GM23338 (cell line): ENCODE data around the gene AP3M1. TPM values are rescaled to one million over a fixed set of nuclear protein-coding genes. Genes with fewer than 3 reads are reported as not detected.

Experiments
- ATAC-seq: fragments of 200-7000 bp; cut with Tn5 transposase; 3 replicates; pipeline ENCODE4 v1.9.1; 2020
- DNase-seq: peaks from one replicate; pipeline ENCODE4 v3.0.0-alpha.2; 2015; ENCODE audit warnings: low spot score
- H2AFZ ChIP-seq: fragments of 200-600 bp; sonication (generic); 2 replicates; pipeline ENCODE4 v1.8.0; 2016; ENCODE audit warnings: antibody characterized with exemption, mild to moderate bottlenecking, moderate library complexity
- H3F3A ChIP-seq: fragments of 200-600 bp; sonication (generic); replicated peaks from 2 replicates; pipeline ENCODE4 v1.8.0; 2017; ENCODE audit warnings: antibody characterized with exemption, mixed run types, low read depth
- H3K27ac ChIP-seq: fragments of 200-600 bp; sonication (generic); 2 replicates; pipeline ENCODE4 v1.6.1; 2016; ENCODE audit warnings: low read depth
- H3K27me3 ChIP-seq: fragments of 200-600 bp; sonication (generic); 2 replicates; pipeline ENCODE4 v1.8.0; 2016; ENCODE audit warnings: mild to moderate bottlenecking, mixed run types, moderate library complexity; ENCODE audit not compliant: insufficient read depth
- H3K36me3 ChIP-seq: fragments of 200-600 bp; sonication (generic); 2 replicates; pipeline ENCODE4 v1.8.0; 2016; ENCODE audit warnings: mild to moderate bottlenecking; ENCODE audit not compliant: insufficient read depth
- H3K4me1 ChIP-seq: fragments of 200-600 bp; sonication (generic); 2 replicates; pipeline ENCODE4 v1.8.0; 2016; ENCODE audit warnings: mild to moderate bottlenecking, moderate library complexity; ENCODE audit not compliant: insufficient read depth
- H3K4me2 ChIP-seq: fragments of 200-600 bp; sonication (generic); 2 replicates; pipeline ENCODE4 v1.7.1; 2017; ENCODE audit warnings: mixed run types
- H3K4me3 ChIP-seq: fragments of 200-600 bp; sonication (generic); 2 replicates; pipeline ENCODE4 v1.6.1; 2016; ENCODE audit warnings: mixed run types
- H3K79me2 ChIP-seq: fragments of 200-600 bp; sonication (generic); replicated peaks from 2 replicates; pipeline ENCODE4 v1.8.0; 2017; ENCODE audit warnings: mild to moderate bottlenecking; ENCODE audit not compliant: insufficient read depth
- H3K9me2 ChIP-seq: fragments of 200-600 bp; sonication (generic); 2 replicates; pipeline ENCODE4 v1.8.0; 2017; ENCODE audit not compliant: insufficient read depth
- H4K20me1 ChIP-seq: fragments of 200-600 bp; sonication (generic); replicated peaks from 2 replicates; pipeline ENCODE4 v1.8.0; 2017; ENCODE audit warnings: mild to moderate bottlenecking; ENCODE audit not compliant: insufficient read depth
- H3K27ac Mint-ChIP-seq: 2 replicates; pipeline ENCODE4 v1.8.0; 2020; ENCODE audit warnings: inconsistent platforms, mild to moderate bottlenecking, moderate library complexity, mixed read lengths
- H3K27me3 Mint-ChIP-seq: 3 replicates; pipeline ENCODE4 v1.8.0; 2022; ENCODE audit warnings: low read depth, mild to moderate bottlenecking, moderate library complexity, mixed read lengths, inconsistent platforms; ENCODE audit not compliant: insufficient read depth, poor library complexity
- H3K36me3 Mint-ChIP-seq: 3 replicates; pipeline ENCODE4 v1.8.0; 2021; ENCODE audit warnings: low read depth, mild to moderate bottlenecking, inconsistent platforms, moderate library complexity, mixed read lengths
- H3K4me1 Mint-ChIP-seq: 3 replicates; pipeline ENCODE4 v1.8.0; 2020; ENCODE audit warnings: mild to moderate bottlenecking, inconsistent platforms, mixed read lengths
- H3K4me3 Mint-ChIP-seq: 3 replicates; pipeline ENCODE4 v1.8.0; 2021; ENCODE audit warnings: moderate library complexity, mild to moderate bottlenecking, inconsistent platforms, mixed read lengths
- H3K9me3 Mint-ChIP-seq: 3 replicates; pipeline ENCODE4 v1.8.0; 2020; ENCODE audit warnings: moderate library complexity, mild to moderate bottlenecking, inconsistent platforms, mixed read lengths
- CTCF ChIP-seq, 2 experiments: fragments of 200-600 bp in 1 of 2; sonication (generic) in 1 of 2; conservative IDR thresholded peaks; 2 replicates each; pipeline versions ENCODE4 v1.5.1 to v1.6.1; 2016 to 2017; ENCODE audit warnings: antibody characterized with exemption in 2 of 2, low read depth in 2 of 2, mild to moderate bottlenecking in 2 of 2, moderate library complexity in 1 of 2
- ETS1 ChIP-seq: IDR thresholded peaks from 2 replicates; pipeline ENCODE4 v1.6.1; 2016; ENCODE audit warnings: antibody characterized with exemption
- EZH2 ChIP-seq: fragments of 200-600 bp; sonication (generic); IDR thresholded peaks from one replicate; pipeline ENCODE4 v1.8.0; 2017; ENCODE audit warnings: antibody characterized with exemption, mild to moderate bottlenecking, low read depth; ENCODE audit not compliant: unreplicated experiment
- EZH2phosphoT487 ChIP-seq: fragments of 200-600 bp; sonication (generic); IDR thresholded peaks from one replicate; pipeline ENCODE4 v1.8.1; 2018; ENCODE audit warnings: antibody characterized with exemption; ENCODE audit not compliant: unreplicated experiment
- JUNB ChIP-seq: IDR thresholded peaks from one replicate; pipeline ENCODE4 v1.6.1; 2016; ENCODE audit warnings: antibody characterized with exemption; ENCODE audit not compliant: unreplicated experiment
- REST ChIP-seq: IDR thresholded peaks from one replicate; pipeline ENCODE4 v1.6.1; 2018; ENCODE audit warnings: antibody characterized with exemption; ENCODE audit not compliant: unreplicated experiment
- ZNF114 ChIP-seq: fragments of 250-450 bp; sonication (Bioruptor Pico); IDR thresholded peaks from 2 replicates; pipeline ENCODE4 v1.5.0; 2020; ENCODE audit warnings: mild to moderate bottlenecking, moderate library complexity
- ZNF331 ChIP-seq: fragments of 250-450 bp; sonication (Bioruptor Pico); IDR thresholded peaks from 2 replicates; pipeline ENCODE4 v1.5.0; 2020; ENCODE audit warnings: low read depth, mild to moderate bottlenecking, moderate library complexity
- ZNF462 ChIP-seq: fragments of 250-450 bp; sonication (Bioruptor Pico); IDR thresholded peaks from 2 replicates; pipeline ENCODE4 v1.5.0; 2020; ENCODE audit warnings: mild to moderate bottlenecking, moderate library complexity
- polyA plus RNA-seq: library from polyadenylated mRNA; unstranded; fragments of >200 nt; fragmentation: Nextera tagmentation; extraction: Ambion mirVana; gene quantifications from 2 replicates; pipeline ENCODE4 v1.2.1, GENCODE V29; 2016
- total RNA-seq: library from RNA; depleted of rRNA; stranded (reverse); fragments of >200 nt; shearing (Covaris generic); gene quantifications from 2 replicates; pipeline ENCODE4 v1.2.3, GENCODE V29; 2014

AP3M1 gene
- total and polyA plus RNA-seq, 2 experiments from 2014 or later: 13.8 to 41.7 TPM

- TF ChIP-seq ZNF462 (CRISPR knock-in tag): no peak
- TF ChIP-seq ETS1: no peak
These were observed 5.5 kb downstream of the AP3M1 start (continued) for GRCh38 chr10:74145133-74145532.

GRCh38 chr10:74140553-74140952, 10.1 kb downstream of the AP3M1 start:
- Histone ChIP-seq H3K79me2 (peaks cover 39% of the 10 kb centered on the region), H3F3A (no peaks in the 10 kb centered on the region), H3K9me2 (no peaks in the 10 kb centered on the region), H3K4me1 (no peaks in the 10 kb centered on the region), H3K27ac (no peak overlapping the region), H3K36me3 (peaks cover 14% of the 10 kb centered on the region; the same call in 1 of the 2 replicates), H3K4me2 (no peak overlapping the region), H3K4me3 (no peak overlapping the region), H4K20me1 (no peaks in the 10 kb centered on the region; the same call in 1 of the 2 replicates), H3K27me3 (no peaks in the 10 kb centered on the region), H2AFZ (no peak overlapping the region)
- H3K27me3 Mint-ChIP-seq: peaks cover 2% of the 10 kb centered on the region
- peaks cover 21% of the 10 kb centered on the region; the same call in 2 of the 3 replicates for H3K36me3 Mint-ChIP-seq
- H3K27ac Mint-ChIP-seq: no peak overlapping the region
- no peak overlapping the region for H3K4me3 Mint-ChIP-seq
- no peak for DNase-seq
- ATAC-seq: no peak
- H3K4me1 Mint-ChIP-seq: no peaks in the 10 kb centered on the region
- no peaks in the 10 kb centered on the region for H3K9me3 Mint-ChIP-seq
- TF ChIP-seq REST (no peak), CTCF (conservative IDR thresholded peaks at IDR 0.05; ENCODE audit: low read depth in 2 of 2) (no peak), EZH2 (no peak), JUNB (no peak), ETS1 (no peak), ZNF331 (CRISPR knock-in tag) (no peak), ZNF114 (CRISPR knock-in tag) (no peak), EZH2phosphoT487 (no peak)
